Measurements from ENCODE around the gene UGT1A6. TPM values are rescaled to one million over a fixed set of nuclear protein-coding genes. Genes with fewer than 3 reads are reported as not detected.
A peak's percentile ranks its signal among the peaks of the same experiment; 100 is the strongest.

The UGT1A6 gene
- total RNA-seq, 5 donors from 2014 or later (not counting 1 experiment from before 2014, with no cell fraction given) = 0.32 TPM; not detected in 4

DNA sequence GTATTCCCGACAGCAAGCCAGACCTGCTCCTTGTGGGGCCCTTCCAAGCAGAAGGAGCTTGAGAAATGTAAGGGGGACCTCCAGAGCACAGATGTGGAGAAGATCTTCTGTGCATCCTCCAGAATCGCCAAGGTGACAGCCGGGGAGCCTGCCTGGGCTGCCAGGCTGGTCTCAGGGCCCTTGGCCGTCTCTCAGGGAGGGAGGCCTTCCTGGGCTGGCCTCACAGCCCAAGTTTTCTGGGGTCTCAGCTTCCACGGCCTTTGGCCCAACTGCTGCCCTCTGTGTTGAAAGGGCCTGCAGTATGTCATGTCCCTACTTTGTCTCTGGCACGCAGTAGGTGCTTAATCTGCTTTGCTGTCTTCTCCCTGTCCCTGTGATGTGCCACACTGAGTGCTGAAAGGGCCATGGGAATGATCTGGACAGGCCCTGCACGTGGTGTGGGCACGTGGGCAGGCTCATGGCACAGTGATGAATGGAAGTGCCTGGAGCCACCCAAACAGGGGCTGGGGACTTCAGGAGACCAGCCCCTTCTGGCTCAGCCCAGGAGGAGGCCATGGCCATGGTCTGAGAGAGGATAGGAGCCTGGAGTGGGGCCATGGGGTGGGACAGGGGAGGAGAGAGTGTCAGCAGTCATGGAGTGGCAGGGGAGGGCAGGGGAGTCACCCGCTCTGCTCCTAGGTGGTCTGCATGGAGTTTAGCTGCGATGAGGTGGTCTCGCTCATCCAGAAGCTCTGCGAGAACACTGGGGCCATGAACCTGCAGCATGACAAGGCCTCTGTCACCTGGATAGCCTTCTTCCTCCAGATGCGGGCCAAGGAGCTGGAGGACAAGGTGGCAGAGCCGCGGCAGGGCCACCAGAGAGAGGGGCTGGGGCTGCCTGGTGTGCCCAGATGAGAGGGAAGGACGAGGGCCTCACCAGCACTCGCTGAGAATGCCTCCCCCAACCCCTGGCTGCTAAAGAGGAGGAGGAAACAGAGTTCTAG lies 126.2 kb downstream of the UGT1A6 start:
- DNase-seq = peak in 1 of 35 experiments; percentile 21
- H3K4me3 Mint-ChIP-seq = no peak overlapping the region
- peaks cover 14 to 33% of the 10 kb centered on the region in 2 donors for H3K27me3 Mint-ChIP-seq
- POLR2A ChIA-PET = no interaction called here
- 57% methylated on average over 11 of the region's 17 CpGs for WGBS (ENCODE audit: insufficient coverage)
- H3K27ac ChIP-seq (ENCODE audit: low read length) = no peak overlapping the region
- no peak for ATAC-seq (replicated peaks in 1 of 4)
- no peak overlapping the region for H3K27ac Mint-ChIP-seq
- H3K4me1 Mint-ChIP-seq = peaks cover 0 to 5% (median 0%) of the 10 kb centered on the region in 3 donors
- H3K9me3 Mint-ChIP-seq = no peaks in the 10 kb centered on the region
- no peaks in the 10 kb centered on the region for H3K36me3 Mint-ChIP-seq
- no peak overlapping the region for H3K4me3 ChIP-seq (ENCODE audit: control insufficient read depth in 1 of 2, extremely low read depth in 1 of 2, low read length in 1 of 2)
- H3K27me3 ChIP-seq (replicated peaks in 1 of 2; ENCODE audit: control insufficient read depth in 2 of 2, extremely low read depth in 1 of 2, insufficient read depth in 2 of 2, low read length in 1 of 2) = peaks cover 0 to 53% of the 10 kb centered on the region in 2 experiments
- CTCF ChIA-PET = no interaction called here
- no peaks in the 10 kb centered on the region for H3K9me3 ChIP-seq
- no peaks in the 10 kb centered on the region for H3K36me3 ChIP-seq (ENCODE audit: control insufficient read depth in 2 of 2, extremely low read depth in 1 of 2, insufficient read depth in 1 of 2, low read length in 1 of 2)
- H3K4me1 ChIP-seq (ENCODE audit: control insufficient read depth in 1 of 2, extremely low read depth in 1 of 2, insufficient read depth in 2 of 2, low read length in 2 of 2) = no peaks in the 10 kb centered on the region

DNA sequence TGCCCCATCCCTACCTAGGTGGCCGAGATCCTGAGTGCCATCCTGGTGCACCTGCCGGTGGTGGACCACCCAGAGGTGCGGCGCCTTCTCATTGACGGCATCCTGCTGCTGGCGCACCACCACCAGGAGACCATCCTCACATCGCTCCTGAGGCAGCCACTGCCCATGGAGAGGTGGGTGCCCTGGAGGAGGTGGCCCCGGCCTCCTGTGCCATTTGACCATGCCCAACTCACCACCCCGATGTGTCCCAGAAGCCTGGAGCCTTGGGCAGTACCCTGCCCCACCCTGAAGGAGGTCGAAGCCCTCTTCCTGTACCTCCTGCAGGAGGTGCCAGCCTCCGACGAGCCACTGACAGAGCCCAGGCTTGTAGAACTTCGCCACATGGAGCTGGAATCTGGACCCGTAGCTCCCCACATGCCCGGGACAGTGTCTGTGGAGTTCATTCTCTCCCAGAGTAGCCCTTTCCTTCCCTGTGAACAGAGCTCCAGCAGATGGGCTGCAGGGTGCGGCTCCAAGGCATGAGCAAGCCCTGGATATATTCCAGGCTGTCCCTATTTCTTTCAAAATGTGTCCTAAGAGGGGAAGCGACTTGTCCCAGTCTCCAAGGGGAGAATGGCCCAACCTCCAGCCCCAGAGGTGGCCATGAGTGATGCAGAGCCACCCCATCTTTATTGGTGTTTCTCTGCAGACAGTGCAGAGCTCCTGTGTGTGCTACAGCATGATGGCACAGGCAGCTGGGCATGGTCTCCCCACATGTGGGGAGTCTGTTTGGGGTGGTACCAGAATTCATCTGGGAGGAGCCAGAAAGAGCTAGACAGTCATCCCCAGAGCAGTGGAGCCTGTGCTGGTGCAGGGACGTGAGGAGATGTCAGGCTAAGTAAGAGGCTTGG lies 127.4 kb downstream of the UGT1A6 start:
- H3K9me3 ChIP-seq = no peaks in the 10 kb centered on the region
- ATAC-seq (replicated peaks in 1 of 4) (no peak), DNase-seq (peak in 1 of 35 experiments; percentile 13)
- Mint-ChIP-seq H3K4me3 (no peak overlapping the region), H3K4me1 (peaks cover 0 to 5% (median 0%) of the 10 kb centered on the region in 3 donors), H3K9me3 (no peaks in the 10 kb centered on the region), H3K27ac (no peak overlapping the region), H3K27me3 (peaks cover 14 to 29% of the 10 kb centered on the region in 2 donors), H3K36me3 (no peaks in the 10 kb centered on the region)
- no peaks in the 10 kb centered on the region for H3K36me3 ChIP-seq (ENCODE audit: control insufficient read depth in 2 of 2, extremely low read depth in 1 of 2, insufficient read depth in 1 of 2, low read length in 1 of 2)
- ChIA-PET CTCF (no interaction called here), POLR2A (no interaction called here)
- H3K4me3 ChIP-seq (ENCODE audit: control insufficient read depth in 1 of 2, extremely low read depth in 1 of 2, low read length in 1 of 2) = no peak overlapping the region
- H3K27me3 ChIP-seq (replicated peaks in 1 of 2; ENCODE audit: control insufficient read depth in 2 of 2, extremely low read depth in 1 of 2, insufficient read depth in 2 of 2, low read length in 1 of 2) = peaks cover 0 to 53% of the 10 kb centered on the region in 2 experiments
- H3K4me1 ChIP-seq (ENCODE audit: control insufficient read depth in 1 of 2, extremely low read depth in 1 of 2, insufficient read depth in 2 of 2, low read length in 2 of 2) = no peaks in the 10 kb centered on the region
- WGBS (ENCODE audit: insufficient coverage) = 73% methylated on average over 12 of the region's 18 CpGs
- H3K27ac ChIP-seq (ENCODE audit: low read length) = no peak overlapping the region

DNA sequence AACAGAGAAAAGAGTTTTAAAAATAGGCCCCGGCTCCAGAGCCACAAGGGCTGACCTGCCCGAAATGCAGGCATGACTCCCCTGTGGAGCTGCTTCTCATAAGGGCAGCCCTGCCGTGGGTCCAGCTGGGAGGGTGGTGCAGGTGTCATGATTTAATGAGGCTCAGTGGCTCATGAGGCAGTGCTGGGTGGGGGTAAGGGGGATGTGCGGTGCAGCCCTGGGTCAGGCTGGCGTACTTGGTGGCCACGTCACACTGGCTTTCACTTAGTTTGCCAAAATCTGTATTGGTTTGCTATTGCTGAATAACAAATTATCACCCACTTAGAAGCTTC lies 128.1 kb downstream of the UGT1A6 start:
- peaks cover 0 to 53% of the 10 kb centered on the region in 2 experiments for H3K27me3 ChIP-seq (replicated peaks in 1 of 2; ENCODE audit: control insufficient read depth in 2 of 2, extremely low read depth in 1 of 2, insufficient read depth in 2 of 2, low read length in 1 of 2)
- H3K4me1 Mint-ChIP-seq = peaks cover 0 to 5% (median 0%) of the 10 kb centered on the region in 3 donors
- H3K27me3 Mint-ChIP-seq = peaks cover 14 to 29% of the 10 kb centered on the region in 2 donors
- H3K4me1 ChIP-seq (ENCODE audit: control insufficient read depth in 1 of 2, extremely low read depth in 1 of 2, insufficient read depth in 2 of 2, low read length in 2 of 2) = no peaks in the 10 kb centered on the region
- no peaks in the 10 kb centered on the region for H3K9me3 Mint-ChIP-seq
- H3K27ac ChIP-seq (ENCODE audit: low read length) = no peak overlapping the region
- no peaks in the 10 kb centered on the region for H3K36me3 Mint-ChIP-seq
- H3K4me3 Mint-ChIP-seq = no peak overlapping the region
- ATAC-seq (replicated peaks in 1 of 4) (no peak), DNase-seq (no peak)
- no peaks in the 10 kb centered on the region for H3K36me3 ChIP-seq (ENCODE audit: control insufficient read depth in 2 of 2, extremely low read depth in 1 of 2, insufficient read depth in 1 of 2, low read length in 1 of 2)
- 83% methylated on average over 3 of the region's 6 CpGs for WGBS (ENCODE audit: insufficient coverage)
- H3K9me3 ChIP-seq = no peaks in the 10 kb centered on the region
- H3K4me3 ChIP-seq (ENCODE audit: control insufficient read depth in 1 of 2, extremely low read depth in 1 of 2, low read length in 1 of 2) = no peak overlapping the region
- ChIA-PET CTCF (no interaction called here), POLR2A (no interaction called here)
- no peak overlapping the region for H3K27ac Mint-ChIP-seq

- POLR2A ChIA-PET = no interaction called here
- H3K27me3 ChIP-seq (replicated peaks in 1 of 2; ENCODE audit: control insufficient read depth in 2 of 2, extremely low read depth in 1 of 2, insufficient read depth in 2 of 2, low read length in 1 of 2) = peaks cover 0 to 53% of the 10 kb centered on the region in 2 experiments
- no peaks in the 10 kb centered on the region for H3K9me3 ChIP-seq
- no peaks in the 10 kb centered on the region for H3K9me3 Mint-ChIP-seq
- WGBS (ENCODE audit: insufficient coverage) = 100% methylated on average over 1 of the region's 3 CpGs
- H3K27ac Mint-ChIP-seq = no peak overlapping the region
- H3K4me1 Mint-ChIP-seq = peaks cover 0 to 5% (median 0%) of the 10 kb centered on the region in 3 donors
- no peak overlapping the region for H3K4me3 Mint-ChIP-seq
- H3K4me3 ChIP-seq (ENCODE audit: control insufficient read depth in 1 of 2, extremely low read depth in 1 of 2, low read length in 1 of 2) = no peak overlapping the region
- H3K36me3 ChIP-seq (ENCODE audit: control insufficient read depth in 2 of 2, extremely low read depth in 1 of 2, insufficient read depth in 1 of 2, low read length in 1 of 2) = no peaks in the 10 kb centered on the region
- no peaks in the 10 kb centered on the region for H3K4me1 ChIP-seq (ENCODE audit: control insufficient read depth in 1 of 2, extremely low read depth in 1 of 2, insufficient read depth in 2 of 2, low read length in 2 of 2)
- peaks cover 16 to 26% of the 10 kb centered on the region in 2 donors for H3K27me3 Mint-ChIP-seq
- CTCF ChIA-PET = no interaction called here
- H3K27ac ChIP-seq (ENCODE audit: low read length) = no peak overlapping the region
- DNase-seq (no peak), ATAC-seq (replicated peaks in 1 of 4) (no peak)
- H3K36me3 Mint-ChIP-seq = no peaks in the 10 kb centered on the region
Measured at GRCh38 chr2:233821196-233821595, 128.5 kb downstream of the UGT1A6 start.

DNA sequence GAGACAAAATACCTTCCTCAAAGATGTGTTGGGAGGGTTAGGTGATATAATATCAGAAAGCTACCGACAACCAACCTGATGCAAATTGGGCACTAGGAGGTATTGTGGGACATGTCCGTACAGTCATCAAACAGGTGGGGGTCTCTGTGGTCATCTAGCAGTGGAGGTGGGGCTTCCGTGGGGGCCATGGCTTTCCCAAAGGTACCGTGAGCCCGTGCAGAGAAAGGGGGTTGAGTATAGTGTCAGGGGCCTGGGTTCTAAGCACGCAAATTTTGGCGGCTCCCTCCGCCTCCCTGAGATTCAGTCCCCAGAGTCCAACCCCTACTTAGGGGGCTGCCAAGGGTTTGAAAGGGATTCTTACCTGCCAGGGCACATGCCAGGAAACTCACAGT lies 129.0 kb downstream of the UGT1A6 start:
- Mint-ChIP-seq H3K4me1 (peaks cover 0 to 5% (median 0%) of the 10 kb centered on the region in 3 donors), H3K9me3 (no peaks in the 10 kb centered on the region), H3K4me3 (no peak overlapping the region), H3K27ac (no peak overlapping the region), H3K36me3 (no peaks in the 10 kb centered on the region), H3K27me3 (peaks cover 15 to 22% of the 10 kb centered on the region in 2 donors)
- ChIA-PET POLR2A (no interaction called here), CTCF (no interaction called here)
- Histone ChIP-seq H3K36me3 (ENCODE audit: control insufficient read depth in 2 of 2, extremely low read depth in 1 of 2, insufficient read depth in 1 of 2, low read length in 1 of 2) (no peaks in the 10 kb centered on the region), H3K27ac (ENCODE audit: low read length) (no peak overlapping the region), H3K4me3 (ENCODE audit: control insufficient read depth in 1 of 2, extremely low read depth in 1 of 2, low read length in 1 of 2) (no peak overlapping the region), H3K9me3 (no peaks in the 10 kb centered on the region), H3K27me3 (replicated peaks in 1 of 2; ENCODE audit: control insufficient read depth in 2 of 2, extremely low read depth in 1 of 2, insufficient read depth in 2 of 2, low read length in 1 of 2) (peaks cover 0 to 52% of the 10 kb centered on the region in 2 experiments), H3K4me1 (ENCODE audit: control insufficient read depth in 1 of 2, extremely low read depth in 1 of 2, insufficient read depth in 2 of 2, low read length in 2 of 2) (no peaks in the 10 kb centered on the region)
- ATAC-seq (replicated peaks in 1 of 4) = no peak
- DNase-seq = no peak
- WGBS (ENCODE audit: insufficient coverage) = 90% methylated on average over 2 of the region's 8 CpGs

DNA sequence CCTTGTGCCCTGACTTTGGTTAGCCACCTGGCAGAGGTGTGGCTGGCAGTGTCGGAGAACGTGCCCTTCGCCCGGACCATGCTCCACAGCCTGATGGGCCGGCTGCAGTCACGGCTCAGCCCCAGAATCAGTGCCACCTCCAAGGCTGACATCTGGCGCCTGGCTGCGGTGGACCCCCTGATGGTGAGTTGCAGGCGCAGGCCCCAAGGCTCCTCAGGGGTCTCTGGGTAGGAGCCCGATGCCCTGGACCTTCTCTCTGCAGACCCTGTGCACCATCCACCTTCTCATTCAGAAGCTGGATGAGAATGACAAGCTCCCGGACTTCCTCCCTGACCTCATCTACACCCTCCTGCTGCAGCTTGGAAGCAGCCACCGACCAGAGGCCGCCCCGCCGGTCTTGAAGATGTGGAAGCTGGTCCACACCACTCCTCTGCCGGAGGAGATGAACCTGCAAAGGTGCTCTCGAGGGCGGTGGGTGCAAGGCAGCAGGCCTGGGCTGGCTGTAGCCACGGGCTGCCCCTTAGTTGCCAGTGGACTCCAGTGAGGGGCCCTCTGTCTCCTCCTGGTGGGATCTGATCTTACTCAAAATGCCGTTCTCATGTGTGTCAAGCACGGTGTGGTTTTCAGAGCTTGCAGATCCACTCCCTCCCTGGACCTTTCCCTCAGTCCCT lies 129.5 kb downstream of the UGT1A6 start:
- Mint-ChIP-seq H3K9me3 (no peaks in the 10 kb centered on the region), H3K4me3 (no peak overlapping the region), H3K27me3 (peaks cover 12 to 21% of the 10 kb centered on the region in 2 donors), H3K4me1 (peaks cover 0 to 2% (median 0%) of the 10 kb centered on the region in 3 donors), H3K27ac (no peak overlapping the region), H3K36me3 (no peaks in the 10 kb centered on the region)
- Histone ChIP-seq H3K27me3 (replicated peaks in 1 of 2; ENCODE audit: control insufficient read depth in 2 of 2, extremely low read depth in 1 of 2, insufficient read depth in 2 of 2, low read length in 1 of 2) (peaks cover 0 to 48% of the 10 kb centered on the region in 2 experiments), H3K4me3 (ENCODE audit: control insufficient read depth in 1 of 2, extremely low read depth in 1 of 2, low read length in 1 of 2) (no peak overlapping the region), H3K36me3 (ENCODE audit: control insufficient read depth in 2 of 2, extremely low read depth in 1 of 2, insufficient read depth in 1 of 2, low read length in 1 of 2) (no peaks in the 10 kb centered on the region), H3K4me1 (ENCODE audit: control insufficient read depth in 1 of 2, extremely low read depth in 1 of 2, insufficient read depth in 2 of 2, low read length in 2 of 2) (no peaks in the 10 kb centered on the region), H3K27ac (ENCODE audit: low read length) (no peak overlapping the region), H3K9me3 (no peaks in the 10 kb centered on the region)
- ChIA-PET CTCF (no interaction called here), POLR2A (no interaction called here)
- DNase-seq (peak in 1 of 35 experiments; percentile 13), ATAC-seq (replicated peaks in 1 of 4) (no peak)
- WGBS (ENCODE audit: insufficient coverage) = 94% methylated on average over 21 of the region's 21 CpGs

Measured in T-cell (primary cell).